Stimulated activated naive CD8-positive, alpha-beta T cell treated with anti-CD3 and anti-CD28 coated beads, Interleukin-15, Interleukin-2, amounts not matched to agents 100 U/mL and 50 U/mL, for 24 hours (primary cell): ENCODE results near the gene HOGA1.
"Not testable (repeated sequence)": the region's sequence is repeated elsewhere in the genome, so short reads cannot be mapped to it uniquely, and the experiment has no call there.

Source experiments
- ATAC-seq: fragments of 150-1000 bp; cut with Tn5 transposase; one replicate; pipeline ENCODE4 v1.10.0; 2021
- DNase-seq: peaks from one replicate; pipeline ENCODE4 v3.0.0; 2021

The HOGA1 gene

DNA sequence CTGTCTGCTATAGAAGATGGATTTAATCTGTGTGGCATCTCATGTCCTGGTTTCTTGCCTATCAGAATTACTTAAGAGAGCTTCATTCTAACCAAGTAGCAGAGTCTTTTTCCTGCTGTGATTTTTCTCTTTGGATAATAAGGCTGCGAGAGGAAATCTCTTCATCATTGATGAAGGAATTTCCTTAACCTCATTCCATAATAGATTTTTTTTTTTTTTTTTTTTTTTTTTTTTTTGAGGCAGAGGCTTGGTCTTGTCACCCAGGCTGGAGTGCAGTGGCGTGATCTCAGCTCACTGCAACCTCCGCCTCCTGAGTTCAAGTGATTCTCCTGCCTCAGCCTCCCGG, 65.2 kb downstream of the HOGA1 start:
- not testable (repeated sequence) for ATAC-seq, DNase-seq

DNA sequence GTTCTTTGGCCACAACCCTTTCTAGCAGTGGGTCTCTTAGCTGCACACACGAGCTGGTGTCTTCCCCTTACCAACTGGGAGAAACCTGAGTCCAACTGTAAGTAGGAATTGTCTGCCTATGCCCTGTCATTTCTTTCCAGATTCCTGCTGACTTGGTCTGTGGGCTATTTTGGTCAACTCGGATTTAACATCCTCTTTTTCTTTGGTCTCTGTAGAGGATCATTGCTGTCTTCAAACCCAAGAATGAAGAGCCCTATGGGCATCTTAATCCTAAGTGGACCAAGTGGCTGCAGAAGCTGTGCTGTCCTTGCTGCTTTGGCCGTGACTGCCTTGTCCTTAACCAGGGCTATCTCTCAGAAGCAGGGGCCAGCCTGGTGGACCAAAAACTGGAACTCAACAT, 66.5 kb downstream of the HOGA1 start:
- DNase-seq, result no peak
- no peak for ATAC-seq

DNA sequence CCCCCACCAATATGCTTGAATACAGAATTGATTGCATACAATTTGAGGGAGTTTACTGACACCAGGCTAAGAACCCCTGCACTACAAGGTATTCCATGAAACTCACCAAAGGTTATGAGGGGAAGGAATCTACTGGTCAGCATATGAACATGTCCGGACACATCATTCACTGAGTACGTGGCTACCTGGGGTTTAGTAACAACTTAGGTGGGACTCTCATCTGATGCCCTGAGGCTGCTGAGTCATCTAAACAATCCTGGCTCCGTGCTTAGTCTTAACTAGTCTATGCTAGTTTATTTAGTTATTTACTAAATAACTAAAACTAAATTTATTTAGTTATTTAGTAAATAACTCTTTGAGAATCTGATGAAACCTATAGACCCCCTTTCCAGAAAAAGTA, 67.6 kb downstream of the HOGA1 start:
- no peak for DNase-seq
- ATAC-seq, result no peak

DNA sequence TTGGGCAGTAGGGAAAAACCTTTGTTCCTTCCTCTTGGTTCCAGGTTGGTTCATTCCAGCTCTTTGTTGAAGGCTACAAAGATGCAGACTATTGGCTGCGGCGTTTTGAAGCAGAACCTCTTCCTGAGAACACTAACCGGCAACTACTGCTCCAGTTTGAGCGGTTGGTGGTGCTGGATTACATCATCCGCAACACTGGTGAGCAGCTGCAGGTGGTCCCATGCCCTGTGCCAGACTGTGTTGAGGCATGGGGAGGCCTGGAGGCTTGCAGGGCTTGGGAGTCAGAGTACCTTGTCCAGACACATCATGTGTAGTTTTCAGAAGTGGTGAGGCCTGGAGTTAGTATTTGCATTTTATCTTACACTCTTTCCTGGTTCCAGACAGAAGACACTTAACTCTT, 72.6 kb downstream of the HOGA1 start:
- no peak for DNase-seq
- ATAC-seq, result no peak

DNA sequence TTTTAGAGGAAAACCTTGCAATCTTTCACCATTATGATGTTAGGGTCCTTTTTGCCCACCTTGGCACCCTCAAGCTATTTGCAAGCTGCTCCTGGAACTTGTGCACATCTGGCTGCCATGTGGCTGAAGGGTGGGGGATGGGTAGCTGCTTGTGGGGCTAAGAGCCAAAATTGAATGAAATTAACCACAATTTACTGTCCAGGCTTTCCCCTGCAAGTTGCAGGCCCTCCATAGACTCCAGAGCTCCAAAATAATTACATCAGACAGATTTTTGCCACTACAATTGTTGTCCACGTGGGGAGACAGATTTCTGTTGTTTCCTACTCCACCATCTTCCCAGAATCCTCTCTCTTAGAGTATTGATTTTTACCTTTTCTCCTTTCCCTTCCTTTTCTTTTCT, 75.4 kb downstream of the HOGA1 start:
- DNase-seq (no peak), ATAC-seq (no peak)
